ENCODE results near the gene AXIN2.
"Not testable (repeated sequence)": the region's sequence is repeated elsewhere in the genome, so short reads cannot be mapped to it uniquely, and the experiment has no call there.

The AXIN2 gene

GRCh38 chr17:65515959-65516948 lies 45.2 kb downstream of the AXIN2 start:
- peak; percentile 33 for DNase-seq

GRCh38 chr17:65515512-65515911 lies 45.9 kb downstream of the AXIN2 start:
- DNase-seq, result no peak

GRCh38 chr17:65514541-65514940 lies 46.9 kb downstream of the AXIN2 start:
- DNase-seq, result no peak

GRCh38 chr17:65514082-65514481 lies 47.4 kb downstream of the AXIN2 start:
- DNase-seq, result no peak

DNA sequence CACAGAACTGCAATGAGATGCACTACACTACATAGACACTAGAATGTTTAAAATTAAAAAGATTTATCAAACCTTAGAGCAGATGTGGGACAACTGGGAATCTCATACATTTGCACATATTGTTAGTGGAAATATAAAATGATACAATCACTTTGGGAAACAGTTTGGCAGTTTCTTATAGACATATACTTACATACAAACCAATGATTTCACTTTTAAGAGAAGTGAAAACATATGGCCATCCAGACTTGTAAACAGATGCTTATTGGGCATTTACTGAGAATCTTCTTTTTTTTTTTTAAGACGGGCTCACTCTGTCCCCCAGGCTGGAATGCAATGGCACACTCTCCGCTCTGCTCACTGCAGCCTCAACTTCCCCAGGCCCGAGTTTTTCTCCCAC lies 50.1 kb downstream of the AXIN2 start:
- DNase-seq, result no peak

DNA sequence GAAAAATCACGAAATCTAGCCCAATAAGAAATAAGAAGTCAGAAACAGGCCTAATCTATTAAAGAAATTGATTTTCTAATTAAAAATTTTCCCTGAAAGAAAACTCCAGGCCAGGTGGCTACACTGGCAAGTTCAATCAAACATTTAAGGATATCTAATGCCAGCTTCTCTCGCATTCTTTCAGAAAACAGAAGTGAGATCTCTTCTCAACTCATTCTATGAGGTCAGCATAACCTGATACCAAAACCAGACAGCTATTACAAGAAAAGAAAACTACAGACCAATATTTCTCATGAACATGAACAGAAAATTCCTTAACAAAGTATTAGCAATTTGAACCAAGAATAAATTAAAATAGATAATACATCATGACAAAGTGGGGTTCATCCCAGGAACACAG lies 52.4 kb downstream of the AXIN2 start:
- no peak for DNase-seq

DNA sequence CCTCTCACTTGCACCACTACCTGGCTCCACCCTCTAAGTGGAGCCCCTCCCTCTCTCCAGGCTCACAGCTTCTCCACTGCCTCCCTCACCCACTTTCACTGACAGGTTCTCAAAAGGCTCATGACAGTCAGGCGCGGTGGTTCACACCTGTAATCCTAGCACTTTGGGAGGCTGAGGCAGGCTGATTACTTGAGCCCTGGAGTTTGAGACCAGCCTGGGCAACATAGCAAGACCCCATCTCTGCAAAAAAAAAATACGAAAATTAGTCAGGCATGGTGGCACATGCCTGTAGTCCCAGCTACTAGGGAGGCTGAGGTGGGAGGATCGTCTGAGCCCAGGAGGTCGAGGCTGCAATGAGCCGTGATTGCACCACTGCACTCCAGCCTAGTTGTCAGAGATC lies 56.8 kb downstream of the AXIN2 start:
- not testable (repeated sequence) for DNase-seq

- no peak for DNase-seq
Observed at GRCh38 chr17:65504141-65504540, 57.3 kb downstream of the AXIN2 start.

DNA sequence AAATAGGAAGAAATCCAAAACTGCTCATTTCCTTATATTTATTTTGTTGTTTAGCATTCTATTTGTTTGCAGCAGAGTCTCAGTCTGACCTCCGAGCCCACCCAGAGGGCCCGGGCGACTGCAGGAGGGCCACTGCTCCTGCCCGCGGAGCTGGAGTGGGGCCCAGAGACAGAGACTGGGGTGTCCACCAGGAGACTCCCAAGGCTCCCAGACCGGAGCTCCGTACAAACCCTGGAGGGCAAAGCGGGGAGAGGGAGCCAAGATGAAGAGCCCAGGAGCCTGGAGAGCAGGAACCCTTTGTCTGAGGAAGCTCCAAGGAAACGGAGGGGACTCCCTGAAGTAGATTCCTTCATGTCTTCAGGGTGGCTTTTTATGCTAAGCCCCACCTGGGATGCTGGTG lies 57.9 kb downstream of the AXIN2 start:
- no peak for DNase-seq

DNA sequence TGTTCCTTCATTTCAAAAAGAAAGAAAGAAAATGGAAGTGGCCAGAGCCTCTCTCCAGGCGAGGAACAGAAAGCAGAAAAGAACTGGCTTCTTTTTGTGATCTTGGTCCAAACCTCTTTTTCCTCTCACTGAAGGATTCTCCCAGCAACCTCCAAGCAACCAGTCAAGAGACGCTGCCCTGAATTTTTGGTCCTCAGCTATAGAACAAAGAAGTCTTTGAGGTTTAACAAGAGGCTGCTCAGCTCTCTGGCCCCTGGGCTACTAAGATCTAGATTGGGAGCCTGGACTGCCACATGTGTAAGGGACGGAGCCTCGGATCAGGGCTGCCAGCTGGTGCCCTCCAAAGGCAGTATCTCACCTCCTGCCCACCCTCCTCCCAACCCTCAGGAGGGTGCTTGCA lies 62.6 kb downstream of the AXIN2 start:
- DNase-seq, result no peak

DNA sequence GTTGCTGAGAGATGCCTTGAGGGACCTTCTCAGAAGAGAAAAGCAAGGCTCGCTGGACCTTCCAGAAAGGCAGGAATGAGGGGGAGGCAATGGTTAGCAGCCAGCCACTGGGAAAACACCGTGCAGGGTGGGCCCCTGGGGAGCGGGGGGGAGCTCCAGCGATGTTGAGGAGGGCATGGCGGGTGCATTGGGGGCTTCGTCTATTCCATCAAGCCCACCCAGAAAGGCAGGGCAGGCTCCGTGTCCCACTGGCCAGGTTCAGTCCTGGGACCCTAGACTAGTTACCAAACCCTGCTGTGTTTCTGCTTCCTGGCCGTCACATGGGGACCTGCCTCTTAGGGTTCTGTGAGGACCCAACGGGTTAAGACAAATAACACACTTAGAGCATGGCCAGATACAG lies 64.6 kb downstream of the AXIN2 start:
- no peak for DNase-seq

DNA sequence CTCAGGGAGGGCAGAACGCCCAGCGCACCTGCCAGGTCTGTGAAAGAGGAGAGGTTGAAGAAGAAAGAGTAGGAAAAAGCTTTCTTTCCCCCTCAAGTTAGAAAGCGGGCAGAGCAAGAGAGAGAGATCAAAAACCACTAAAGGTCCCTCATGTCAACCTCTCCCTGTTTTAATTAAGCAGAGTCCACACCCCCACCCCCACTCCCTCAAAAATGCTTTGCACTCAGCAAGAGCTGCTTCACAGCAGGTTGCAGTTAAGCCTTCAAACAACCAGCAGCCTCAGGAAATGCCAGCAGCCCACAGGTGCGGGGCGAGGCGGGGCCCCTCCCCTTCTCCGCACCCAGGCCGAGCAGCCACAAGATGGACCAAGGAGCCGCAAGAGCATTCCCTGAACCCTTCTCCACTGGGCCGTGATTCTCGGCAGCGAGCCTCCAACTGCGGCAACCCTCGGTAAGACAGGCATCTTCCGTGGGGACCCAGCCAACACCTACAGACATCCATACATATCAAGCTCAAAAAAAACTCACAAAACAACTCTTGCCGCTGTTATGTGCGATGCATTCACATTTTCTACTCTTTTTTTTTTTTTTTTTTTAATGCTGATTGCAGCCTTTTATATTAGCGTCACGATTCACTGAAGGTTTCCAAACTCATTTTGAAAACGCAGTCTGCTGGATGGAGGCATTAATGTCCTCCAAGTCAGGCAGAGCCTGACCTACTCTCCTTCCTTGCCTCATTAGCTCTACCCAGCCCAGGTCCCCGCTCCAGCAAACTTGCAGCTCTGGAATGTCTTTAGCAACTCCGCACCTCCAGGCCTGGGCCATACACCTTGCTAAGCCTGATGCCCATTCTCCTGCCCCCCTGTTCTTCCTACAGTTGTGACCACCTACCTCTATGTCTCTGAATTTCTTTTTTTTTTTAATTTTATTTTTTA lies 66.1 kb downstream of the AXIN2 start:
- DNase-seq, result peak; percentile 53

- no peak for DNase-seq
Observed at GRCh38 chr17:65489413-65490155, 71.9 kb downstream of the AXIN2 start.

GRCh38 chr17:65488665-65489064 lies 72.8 kb downstream of the AXIN2 start:
- no peak for DNase-seq

- DNase-seq, result no peak
Observed at GRCh38 chr17:65487990-65488389, 73.5 kb downstream of the AXIN2 start.

DNA sequence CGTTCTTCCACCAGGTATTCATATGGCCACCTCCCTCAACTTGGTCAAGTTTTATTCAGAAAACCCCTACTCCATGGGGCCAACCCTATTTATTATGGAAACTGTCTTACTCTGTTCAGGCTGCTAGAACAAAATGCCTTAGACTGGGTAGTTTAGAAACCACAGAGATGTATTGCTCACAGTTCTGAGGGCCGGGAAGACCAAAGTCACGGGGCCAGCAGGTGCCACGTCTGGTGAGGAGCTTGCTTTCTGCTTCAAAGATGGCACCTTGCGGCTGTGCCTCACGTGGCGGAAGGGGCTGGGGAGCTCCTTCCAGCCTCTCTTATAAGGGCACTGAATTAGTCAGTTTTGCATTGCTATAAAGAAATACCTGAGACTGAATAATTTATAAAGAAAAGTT lies 74.3 kb downstream of the AXIN2 start:
- no peak for DNase-seq

DNA sequence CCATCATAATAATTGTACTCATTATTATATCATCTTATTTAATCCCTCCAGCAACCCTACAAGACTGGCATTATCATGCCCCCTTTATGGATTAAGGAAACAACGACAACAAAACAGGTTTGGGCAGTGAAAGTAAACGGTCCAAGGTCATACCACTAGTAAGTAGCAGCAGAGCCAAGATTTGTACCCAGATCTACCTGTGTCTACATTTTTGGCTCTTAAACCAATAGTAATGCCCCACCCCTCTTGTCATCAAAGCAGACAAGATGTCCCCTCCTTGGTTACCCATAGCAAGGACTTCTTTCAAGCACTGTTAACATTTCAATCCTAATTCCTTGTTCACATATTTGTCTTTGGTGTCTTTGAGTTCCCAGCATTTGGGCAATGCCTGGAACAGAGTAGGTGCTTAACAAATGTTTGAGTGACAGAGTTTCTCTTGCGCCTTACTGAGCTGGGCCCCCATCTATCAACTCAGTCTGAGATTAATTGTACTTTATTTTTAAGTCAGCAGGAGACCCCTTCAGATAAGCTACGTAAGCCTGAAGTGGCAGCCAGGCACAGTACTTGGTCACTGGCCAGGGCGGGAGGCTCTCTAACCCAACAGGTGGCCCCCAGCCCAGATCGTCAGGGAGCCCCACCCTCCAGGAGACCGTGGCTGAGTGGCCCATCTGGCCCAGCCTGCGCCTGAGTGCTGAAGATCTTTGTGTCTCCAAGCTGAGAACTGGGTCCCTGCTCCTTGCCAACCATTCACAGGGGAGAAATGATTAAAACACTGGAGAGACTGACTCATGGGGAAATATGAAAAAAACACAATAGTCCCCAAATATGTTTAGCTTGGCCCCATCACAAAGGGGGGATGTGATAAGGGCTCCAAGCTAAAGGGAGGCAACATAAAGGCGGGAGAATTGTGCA lies 75.8 kb downstream of the AXIN2 start:
- no peak for DNase-seq

- DNase-seq, result not testable (repeated sequence)
Observed at GRCh38 chr17:65484405-65484804, 77.0 kb downstream of the AXIN2 start.

- no peak for DNase-seq
Observed at GRCh38 chr17:65483438-65483837, 78.0 kb downstream of the AXIN2 start.

- no peak for DNase-seq
Observed at GRCh38 chr17:65482201-65482600, 79.2 kb downstream of the AXIN2 start.

DNA sequence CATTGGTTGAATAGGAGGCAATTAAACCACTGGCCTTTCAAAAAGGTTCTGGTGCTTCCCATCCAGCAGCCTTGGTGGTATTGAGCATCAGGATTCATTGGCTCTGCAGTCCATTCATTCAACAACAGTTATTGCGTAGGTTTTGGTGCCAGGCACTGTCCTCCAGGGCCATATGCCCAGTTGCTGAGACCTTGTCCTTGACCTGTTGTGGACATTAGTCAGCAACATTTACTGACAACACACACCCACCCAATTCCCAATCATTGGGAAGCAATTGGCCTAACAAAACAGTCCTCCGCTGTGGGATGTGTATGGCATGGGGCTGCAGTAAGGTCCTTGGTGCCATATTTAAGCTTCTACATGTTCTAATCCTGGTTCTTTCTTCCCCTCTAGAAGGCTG lies 82.2 kb downstream of the AXIN2 start:
- DNase-seq, result no peak

All from COR-L47 (cell line).